Activated CD4-positive, alpha-beta T cell treated with anti-CD3 and anti-CD28 coated beads for 36 hours (primary cell): ENCODE results near the gene KANK4. TPM values are rescaled to one million over a fixed set of nuclear protein-coding genes. Genes with fewer than 3 reads are reported as not detected.
"Not testable (repeated sequence)": the region's sequence is repeated elsewhere in the genome, so short reads cannot be mapped to it uniquely, and the experiment has no call there.

Experiments
- ATAC-seq: fragments of 200-7000 bp; cut with Tn5 transposase; one replicate; pipeline ENCODE4 v1.10.0; 2021; ENCODE audit warnings: mild to moderate bottlenecking, moderate library complexity
- CTCF ChIA-PET: fragments of 350-600 bp; sonication (Branson Sonifier 250); formaldehyde crosslinking; loops from one replicate; lab custom pipeline; 2021; ENCODE audit warnings: antibody characterized with exemption; lab: Charles Lee
- POLR2A ChIA-PET: fragments of 350-600 bp; sonication (Branson Sonifier 250); formaldehyde crosslinking; loops from one replicate; lab custom pipeline; 2021; ENCODE audit warnings: antibody characterized with exemption, inconsistent platforms; lab: Charles Lee
- DNase-seq: peaks from one replicate; pipeline ENCODE4 v3.0.0-alpha.2; 2020
- H3K27ac Mint-ChIP-seq: one replicate; pipeline ENCODE4 v1.8.0; 2021; ENCODE audit warnings: mixed read lengths
- H3K27me3 Mint-ChIP-seq: one replicate; pipeline ENCODE4 v1.8.0; 2021; ENCODE audit warnings: mixed read lengths
- H3K36me3 Mint-ChIP-seq: one replicate; pipeline ENCODE4 v1.8.0; 2021; ENCODE audit warnings: low read depth, mixed read lengths
- H3K4me1 Mint-ChIP-seq: one replicate; pipeline ENCODE4 v1.8.0; 2021; ENCODE audit warnings: mixed read lengths
- H3K4me3 Mint-ChIP-seq: one replicate; pipeline ENCODE4 v1.8.0; 2021; ENCODE audit warnings: mild to moderate bottlenecking, moderate library complexity, mixed read lengths
- H3K9me3 Mint-ChIP-seq: one replicate; pipeline ENCODE4 v1.8.0; 2021; ENCODE audit warnings: low read depth, mixed read lengths
- intact Hi-C, 2 experiments: fragments of 100-400 bp; cut with DNase I in 1 of 2; cut with micrococcal nuclease in 1 of 2; formaldehyde crosslinking; loops; one replicate each; pipeline versions ENCODE4 v1.14.2 to v1.15.1; 2022 to 2024; cut with DNase I, micrococcal nuclease
- total RNA-seq, 2 experiments: library from RNA; stranded (reverse); gene quantifications; one replicate each; pipeline ENCODE4 v1.2.3, GENCODE V29; 2021

Gene KANK4
- total RNA-seq, 2 experiments from 2014 or later: not detected

DNA sequence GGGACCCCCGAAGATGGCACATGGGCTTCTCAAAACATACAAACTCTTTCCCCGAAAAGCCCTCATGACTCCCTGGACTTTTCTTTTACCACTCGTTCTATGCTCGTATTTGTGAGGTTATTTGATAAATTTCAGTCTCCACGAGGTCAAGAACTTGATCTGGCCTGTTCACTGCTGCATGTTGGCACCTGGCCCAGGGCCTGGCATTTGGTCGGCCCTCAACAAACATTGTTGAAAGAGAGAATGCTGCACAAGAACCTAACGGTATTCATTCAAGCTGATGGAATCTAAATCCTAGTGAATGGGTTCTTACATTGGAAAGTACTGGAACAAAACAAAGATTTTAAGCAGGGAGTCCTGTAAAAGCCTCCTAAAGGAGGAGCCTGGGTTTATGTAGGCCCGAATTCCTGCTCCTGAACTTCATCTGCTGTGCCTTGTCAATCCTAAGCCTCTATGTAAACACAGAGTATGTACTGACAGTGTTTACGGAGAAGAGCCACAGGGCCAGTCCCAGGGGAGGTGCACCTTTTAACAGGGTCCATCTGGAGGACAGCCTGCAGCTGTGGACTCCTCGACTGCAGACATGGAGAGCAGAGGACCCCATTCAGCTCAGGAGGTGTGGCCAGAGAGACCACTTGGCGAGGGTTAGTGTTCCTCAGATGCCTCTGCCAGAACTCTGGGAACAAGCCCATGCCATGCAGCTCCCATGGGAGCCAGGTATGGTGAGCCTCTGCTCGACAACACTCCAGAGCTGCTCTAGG lies 77.7 kb downstream of the KANK4 start:
- H3K9me3 Mint-ChIP-seq: no peaks in the 10 kb centered on the region
- intact Hi-C loops: no loop called here
- H3K36me3 Mint-ChIP-seq: no peaks in the 10 kb centered on the region
- ChIA-PET CTCF (interaction anchor here (0.6 kb wide), 1 partner anchor 143 kb away, joined by 3 read pairs; no protein-coding TSS in a partner anchor), POLR2A (no interaction called here)
- ATAC-seq: no peak
- H3K4me1 Mint-ChIP-seq: no peaks in the 10 kb centered on the region
- H3K27ac Mint-ChIP-seq: no peak overlapping the region
- H3K27me3 Mint-ChIP-seq: no peaks in the 10 kb centered on the region
- H3K4me3 Mint-ChIP-seq: no peak overlapping the region
- no peak for DNase-seq

GRCh38 chr1:62240651-62241370 lies 78.4 kb downstream of the KANK4 start:
- H3K4me3 Mint-ChIP-seq: no peak overlapping the region
- intact Hi-C loops: no loop called here
- POLR2A ChIA-PET: no interaction called here
- H3K9me3 Mint-ChIP-seq: no peaks in the 10 kb centered on the region
- DNase-seq (no peak), ATAC-seq (no peak)
- CTCF ChIA-PET: no interaction called here
- H3K36me3 Mint-ChIP-seq: no peaks in the 10 kb centered on the region
- no peaks in the 10 kb centered on the region for H3K27me3 Mint-ChIP-seq
- no peak overlapping the region for H3K27ac Mint-ChIP-seq
- H3K4me1 Mint-ChIP-seq: no peaks in the 10 kb centered on the region

GRCh38 chr1:62239652-62240403 lies 79.4 kb downstream of the KANK4 start:
- ATAC-seq, POLR2A ChIA-PET, intact Hi-C loops, H3K9me3 Mint-ChIP-seq, DNase-seq, H3K27ac Mint-ChIP-seq, CTCF ChIA-PET, H3K4me1 Mint-ChIP-seq, H3K4me3 Mint-ChIP-seq, H3K36me3 Mint-ChIP-seq, H3K27me3 Mint-ChIP-seq: not testable (repeated sequence)

DNA sequence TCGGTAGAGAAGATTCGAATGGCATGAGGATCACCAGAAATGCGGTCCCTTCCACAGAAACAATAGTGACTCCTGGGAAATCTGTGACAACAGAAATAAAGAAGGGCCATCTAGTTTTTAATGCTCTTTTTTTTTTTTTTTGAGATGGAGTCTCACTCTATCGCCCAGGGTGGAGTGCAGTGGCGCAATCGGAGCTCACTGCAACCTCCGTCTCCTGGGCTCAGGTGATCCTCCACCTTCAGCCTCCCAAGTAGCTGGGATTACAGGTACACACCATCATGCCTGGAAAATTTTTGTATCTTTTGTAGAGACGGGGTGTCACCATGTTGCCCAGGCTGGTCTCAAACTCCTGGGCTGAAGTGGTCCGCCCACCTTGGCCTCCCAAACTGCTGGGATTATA lies 80.7 kb downstream of the KANK4 start:
- intact Hi-C loops: no loop called here
- DNase-seq (no peak), ATAC-seq (no peak)
- ChIA-PET CTCF (no interaction called here), POLR2A (no interaction called here)
- no peaks in the 10 kb centered on the region for H3K27me3 Mint-ChIP-seq
- H3K9me3 Mint-ChIP-seq: no peaks in the 10 kb centered on the region
- no peak overlapping the region for H3K27ac Mint-ChIP-seq
- no peaks in the 10 kb centered on the region for H3K36me3 Mint-ChIP-seq
- H3K4me3 Mint-ChIP-seq: no peak overlapping the region
- H3K4me1 Mint-ChIP-seq: no peaks in the 10 kb centered on the region

DNA sequence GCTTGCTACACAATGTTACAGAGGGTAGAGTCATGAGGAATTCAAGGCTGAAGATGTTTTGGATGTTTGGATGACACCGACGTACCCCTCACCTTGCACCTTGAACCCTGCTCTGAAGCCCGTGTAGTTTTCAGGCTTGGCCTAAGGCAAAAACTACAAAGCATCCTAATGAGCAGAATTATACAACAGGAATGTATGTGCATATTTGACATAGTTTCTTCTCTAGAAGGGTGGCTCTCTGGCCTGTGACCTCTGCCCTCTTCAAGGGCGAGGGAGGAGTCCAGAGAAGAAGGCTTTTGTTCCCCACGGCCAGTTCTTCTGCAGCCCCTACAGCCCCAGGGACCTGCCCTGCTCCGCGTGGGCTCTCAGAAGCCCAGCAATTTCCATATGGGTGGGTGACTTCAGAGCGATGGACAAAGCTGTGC lies 81.3 kb downstream of the KANK4 start:
- ATAC-seq: no peak
- H3K9me3 Mint-ChIP-seq: no peaks in the 10 kb centered on the region
- POLR2A ChIA-PET: no interaction called here
- no peaks in the 10 kb centered on the region for H3K27me3 Mint-ChIP-seq
- CTCF ChIA-PET: no interaction called here
- no peaks in the 10 kb centered on the region for H3K36me3 Mint-ChIP-seq
- H3K4me3 Mint-ChIP-seq: no peak overlapping the region
- H3K27ac Mint-ChIP-seq: no peak overlapping the region
- no peak for DNase-seq
- intact Hi-C loops: no loop called here
- H3K4me1 Mint-ChIP-seq: no peaks in the 10 kb centered on the region

- ChIA-PET CTCF (no interaction called here), POLR2A (no interaction called here)
- no peak for ATAC-seq
- no peak overlapping the region for H3K4me3 Mint-ChIP-seq
- H3K27ac Mint-ChIP-seq: no peak overlapping the region
- H3K36me3 Mint-ChIP-seq: no peaks in the 10 kb centered on the region
- H3K4me1 Mint-ChIP-seq: no peaks in the 10 kb centered on the region
- DNase-seq: no peak
- intact Hi-C loops: no loop called here
- no peaks in the 10 kb centered on the region for H3K27me3 Mint-ChIP-seq
- H3K9me3 Mint-ChIP-seq: no peaks in the 10 kb centered on the region
Observed at GRCh38 chr1:62237361-62237760, 81.9 kb downstream of the KANK4 start.

- Mint-ChIP-seq H3K36me3 (no peaks in the 10 kb centered on the region), H3K27ac (no peak overlapping the region), H3K4me3 (no peak overlapping the region), H3K4me1 (no peaks in the 10 kb centered on the region), H3K27me3 (peaks cover 1% of the 10 kb centered on the region), H3K9me3 (no peaks in the 10 kb centered on the region)
- DNase-seq (no peak), ATAC-seq (no peak)
- intact Hi-C loops: no loop called here
- POLR2A ChIA-PET: no interaction called here
- CTCF ChIA-PET: no interaction called here
Observed at GRCh38 chr1:62235576-62235975, 83.7 kb downstream of the KANK4 start.

DNA sequence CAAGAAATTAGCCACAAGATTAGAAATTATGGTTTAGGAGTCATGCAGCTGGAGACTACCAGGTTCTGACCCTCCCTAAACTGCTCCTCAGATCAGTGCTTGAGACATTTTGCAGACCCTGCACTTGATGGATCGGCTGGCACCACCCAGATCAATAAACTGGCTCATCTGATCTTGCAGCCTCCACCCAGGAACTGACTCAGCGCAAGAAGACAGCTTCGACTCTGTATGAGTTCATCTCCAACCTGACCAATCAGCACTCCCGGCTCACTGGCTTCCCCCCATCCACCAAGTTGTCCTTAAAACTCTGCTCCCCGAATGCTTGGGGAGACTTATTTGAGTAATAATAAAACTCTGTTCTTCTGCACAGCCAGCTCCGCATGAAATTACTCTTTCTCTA lies 84.5 kb downstream of the KANK4 start:
- Mint-ChIP-seq H3K4me3 (no peak overlapping the region), H3K27ac (no peak overlapping the region), H3K4me1 (no peaks in the 10 kb centered on the region), H3K27me3 (peaks cover 2% of the 10 kb centered on the region), H3K9me3 (no peaks in the 10 kb centered on the region), H3K36me3 (no peaks in the 10 kb centered on the region)
- intact Hi-C loops: no loop called here
- ChIA-PET POLR2A (no interaction called here), CTCF (no interaction called here)
- DNase-seq (peak; percentile 13), ATAC-seq (no peak)

- H3K27ac Mint-ChIP-seq: no peak overlapping the region
- DNase-seq (no peak), ATAC-seq (no peak)
- no peak overlapping the region for H3K4me3 Mint-ChIP-seq
- no peaks in the 10 kb centered on the region for H3K4me1 Mint-ChIP-seq
- H3K27me3 Mint-ChIP-seq: peaks cover 2% of the 10 kb centered on the region
- POLR2A ChIA-PET: no interaction called here
- H3K9me3 Mint-ChIP-seq: no peaks in the 10 kb centered on the region
- no peaks in the 10 kb centered on the region for H3K36me3 Mint-ChIP-seq
- intact Hi-C loops: no loop called here
- CTCF ChIA-PET: no interaction called here
Observed at GRCh38 chr1:62233926-62234450, 85.2 kb downstream of the KANK4 start.

GRCh38 chr1:62232871-62233278 lies 86.4 kb downstream of the KANK4 start:
- no peak for DNase-seq
- no peak overlapping the region for H3K4me3 Mint-ChIP-seq
- H3K27me3 Mint-ChIP-seq: peaks cover 2% of the 10 kb centered on the region
- intact Hi-C loops: no loop called here
- no peaks in the 10 kb centered on the region for H3K4me1 Mint-ChIP-seq
- no peak for ATAC-seq
- no peak overlapping the region for H3K27ac Mint-ChIP-seq
- CTCF ChIA-PET: no interaction called here
- no peaks in the 10 kb centered on the region for H3K9me3 Mint-ChIP-seq
- POLR2A ChIA-PET: interaction anchor here (0.7 kb wide), 1 partner anchor 15 kb away, joined by 3 read pairs; no protein-coding TSS in a partner anchor
- no peaks in the 10 kb centered on the region for H3K36me3 Mint-ChIP-seq

DNA sequence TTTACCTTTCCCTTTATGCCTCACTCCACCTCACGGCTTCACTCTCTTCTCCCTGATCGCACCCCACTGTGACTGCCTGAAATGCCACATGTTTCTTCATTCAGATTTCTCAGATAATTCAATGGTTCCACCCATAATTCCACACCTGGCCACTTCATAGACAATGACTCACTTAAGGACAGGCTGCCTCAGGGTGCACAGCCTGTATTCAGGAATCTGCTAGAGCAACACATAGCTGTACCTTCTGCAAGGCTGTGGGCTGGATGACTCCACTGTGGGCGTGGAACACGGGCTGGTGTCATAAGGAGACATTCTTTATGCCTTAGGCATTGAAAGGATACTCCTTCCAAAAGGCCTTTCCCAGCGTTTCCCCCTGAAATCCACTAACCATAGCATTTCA lies 88.5 kb downstream of the KANK4 start:
- ChIA-PET POLR2A (no interaction called here), CTCF (no interaction called here)
- Mint-ChIP-seq H3K9me3 (no peaks in the 10 kb centered on the region), H3K36me3 (no peaks in the 10 kb centered on the region), H3K27me3 (peaks cover 2% of the 10 kb centered on the region), H3K4me1 (no peaks in the 10 kb centered on the region), H3K4me3 (no peak overlapping the region), H3K27ac (no peak overlapping the region)
- ATAC-seq: no peak
- DNase-seq: no peak
- intact Hi-C loops: no loop called here
